Measurements from ENCODE around the gene UBALD2. TPM values are rescaled to one million over a fixed set of nuclear protein-coding genes. Genes with fewer than 3 reads are reported as not detected.
"Not testable (repeated sequence)": the region's sequence is repeated elsewhere in the genome, so short reads cannot be mapped to it uniquely, and the experiment has no call there.

The UBALD2 gene
- total RNA-seq, 1 donor from 2014 or later: 18.4 TPM

GRCh38 chr17:76297436-76297835 is 32.3 kb downstream of the UBALD2 start:
- no peaks in the 10 kb centered on the region for H3K27me3 ChIP-seq
- H3K27ac ChIP-seq: no peak overlapping the region
- no peaks in the 10 kb centered on the region for H3K9me3 ChIP-seq
- H3K4me3 ChIP-seq: no peak overlapping the region
- H3K4me1 ChIP-seq: no peaks in the 10 kb centered on the region
- DNase-seq (ENCODE audit: extremely low spot score in 2 of 2): no peak
- TF ChIP-seq, protein P1, sequence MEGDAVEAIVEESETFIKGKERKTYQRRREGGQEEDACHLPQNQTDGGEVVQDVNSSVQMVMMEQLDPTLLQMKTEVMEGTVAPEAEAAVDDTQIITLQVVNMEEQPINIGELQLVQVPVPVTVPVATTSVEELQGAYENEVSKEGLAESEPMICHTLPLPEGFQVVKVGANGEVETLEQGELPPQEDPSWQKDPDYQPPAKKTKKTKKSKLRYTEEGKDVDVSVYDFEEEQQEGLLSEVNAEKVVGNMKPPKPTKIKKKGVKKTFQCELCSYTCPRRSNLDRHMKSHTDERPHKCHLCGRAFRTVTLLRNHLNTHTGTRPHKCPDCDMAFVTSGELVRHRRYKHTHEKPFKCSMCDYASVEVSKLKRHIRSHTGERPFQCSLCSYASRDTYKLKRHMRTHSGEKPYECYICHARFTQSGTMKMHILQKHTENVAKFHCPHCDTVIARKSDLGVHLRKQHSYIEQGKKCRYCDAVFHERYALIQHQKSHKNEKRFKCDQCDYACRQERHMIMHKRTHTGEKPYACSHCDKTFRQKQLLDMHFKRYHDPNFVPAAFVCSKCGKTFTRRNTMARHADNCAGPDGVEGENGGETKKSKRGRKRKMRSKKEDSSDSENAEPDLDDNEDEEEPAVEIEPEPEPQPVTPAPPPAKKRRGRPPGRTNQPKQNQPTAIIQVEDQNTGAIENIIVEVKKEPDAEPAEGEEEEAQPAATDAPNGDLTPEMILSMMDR (IDR thresholded peaks at IDR 0.05): no peak
- TF ChIP-seq POLR2AphosphoS5 (IDR thresholded peaks at IDR 0.05; ENCODE audit: insufficient read depth in 1 of 2, low read depth in 1 of 2): no peak
- TF ChIP-seq POLR2A (IDR thresholded peaks at IDR 0.05): no peak
- intact Hi-C loops (cut with DNase I): no loop called here
- no peaks in the 10 kb centered on the region for H3K36me3 ChIP-seq

- no peak overlapping the region for H3K4me3 ChIP-seq
- no peaks in the 10 kb centered on the region for H3K36me3 ChIP-seq
- no peak overlapping the region for H3K27ac ChIP-seq
- H3K9me3 ChIP-seq: no peaks in the 10 kb centered on the region
- intact Hi-C loops (cut with DNase I): loop anchor here (10.0 kb wide), 1 partner anchor 190 kb away; no protein-coding TSS in a partner anchor
- TF ChIP-seq, protein P1 (IDR thresholded peaks at IDR 0.05): no peak
- TF ChIP-seq POLR2A (IDR thresholded peaks at IDR 0.05): no peak
- no peak for TF ChIP-seq POLR2AphosphoS5 (IDR thresholded peaks at IDR 0.05; ENCODE audit: insufficient read depth in 1 of 2, low read depth in 1 of 2)
- H3K4me1 ChIP-seq: no peaks in the 10 kb centered on the region
- DNase-seq (ENCODE audit: extremely low spot score in 2 of 2): no peak
- H3K27me3 ChIP-seq: no peaks in the 10 kb centered on the region
Observed at GRCh38 chr17:76304226-76305134, 39.3 kb downstream of the UBALD2 start.

DNA sequence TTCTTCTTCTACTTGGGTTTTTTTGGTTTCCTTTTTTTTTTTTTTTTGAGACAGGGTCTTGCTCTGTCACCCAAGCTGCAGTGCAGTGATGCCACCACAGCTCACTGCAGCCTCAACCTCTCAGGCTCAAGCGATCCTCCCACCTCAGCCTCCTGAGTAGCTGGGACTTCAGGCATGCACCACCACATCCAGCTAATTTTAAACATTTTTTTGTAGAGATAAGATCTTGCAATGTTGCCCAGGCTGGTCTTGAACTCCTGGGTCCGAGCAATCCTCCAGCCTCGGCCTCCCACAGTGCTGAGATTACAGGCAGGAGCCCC is 39.9 kb downstream of the UBALD2 start:
- not testable (repeated sequence) for H3K27ac ChIP-seq; H3K36me3 ChIP-seq; DNase-seq (ENCODE audit: extremely low spot score in 2 of 2); H3K4me3 ChIP-seq; H3K27me3 ChIP-seq; H3K4me1 ChIP-seq; H3K9me3 ChIP-seq
- intact Hi-C loops (cut with DNase I): loop anchor here (10.0 kb wide), 1 partner anchor 190 kb away; no protein-coding TSS in a partner anchor

- DNase-seq (ENCODE audit: extremely low spot score in 2 of 2): no peak
- H3K4me3 ChIP-seq: no peak overlapping the region
- H3K4me1 ChIP-seq: no peaks in the 10 kb centered on the region
- TF ChIP-seq, protein P1 (IDR thresholded peaks at IDR 0.05): no peak
- TF ChIP-seq POLR2A (IDR thresholded peaks at IDR 0.05) (no peak), POLR2AphosphoS5 (IDR thresholded peaks at IDR 0.05; ENCODE audit: insufficient read depth in 1 of 2, low read depth in 1 of 2) (no peak)
- intact Hi-C loops (cut with DNase I): loop anchor here (2.0 to 10.0 kb wide), 2 partner anchors 89 to 187 kb away; no protein-coding TSS in a partner anchor
- no peak overlapping the region for H3K27ac ChIP-seq
- H3K36me3 ChIP-seq: peaks cover 0 to 14% of the 10 kb centered on the region in 2 donors
- no peaks in the 10 kb centered on the region for H3K27me3 ChIP-seq
- no peaks in the 10 kb centered on the region for H3K9me3 ChIP-seq
Observed at GRCh38 chr17:76307299-76307965, 42.3 kb downstream of the UBALD2 start.

DNA sequence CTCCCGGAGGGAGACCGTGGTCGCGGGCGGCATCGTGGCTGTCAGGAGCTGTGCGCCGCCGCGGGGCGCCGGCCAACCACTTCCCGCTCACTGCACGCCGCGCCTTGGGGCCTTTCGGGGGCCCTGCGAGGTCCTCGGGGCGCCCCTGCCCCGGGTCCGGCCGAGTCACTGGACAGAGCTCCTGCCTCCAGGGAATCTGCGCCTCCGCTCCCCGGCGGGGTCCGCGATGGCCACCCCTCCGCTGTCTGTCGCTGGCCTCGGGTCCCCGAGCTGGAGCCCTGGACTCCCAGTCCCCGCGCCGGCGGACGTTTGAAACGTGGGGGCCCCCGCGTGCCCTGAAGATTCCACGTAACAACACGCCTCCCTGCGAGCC is 42.8 kb downstream of the UBALD2 start, which contains the start of gene QRICH2:
Gene QRICH2, minus strand, starts transcription at position 311 of the 373 bp plus-strand sequence. Its CDS starts 278 bp downstream, at position 33.
- intact Hi-C loops (cut with DNase I): loop anchor here (2.0 to 10.0 kb wide), 2 partner anchors 89 to 187 kb away; no protein-coding TSS in a partner anchor
- Histone ChIP-seq H3K27ac (no peak within 1 kb of the TSS), H3K4me3 (no peak within 1 kb of the TSS), H3K9me3 (no peaks in the 10 kb centered on the region), H3K36me3 (peaks cover 0 to 19% of the 10 kb centered on the region in 2 donors), H3K27me3 (no peaks in the 10 kb centered on the region), H3K4me1 (no peaks in the 10 kb centered on the region)
- TF ChIP-seq POLR2A (IDR thresholded peaks at IDR 0.05): no peak
- DNase-seq (ENCODE audit: extremely low spot score in 2 of 2): no peak

Measured in vagina (tissue), 2 donors.